K562 (cell line): ENCODE data around the gene SH3BGRL3. TPM values are rescaled to one million over a fixed set of nuclear protein-coding genes. Genes with fewer than 3 reads are reported as not detected.
A peak's percentile ranks its signal among the peaks of the same experiment; 100 is the strongest.

Experiments
- ERF ChIP-seq: fragments of 450-650 bp; formaldehyde crosslinking; IDR thresholded peaks from 2 replicates; pipeline ENCODE4 v1.4.0; 2020; ENCODE audit warnings: mild to moderate bottlenecking, mixed read lengths
- KAT7 ChIP-seq: sonication (generic); formaldehyde crosslinking; IDR thresholded peaks from 2 replicates; pipeline ENCODE4 v1.8.0; 2022; ENCODE audit warnings: missing genetic modification reagents, mild to moderate bottlenecking, borderline replicate concordance
- MCM2 ChIP-seq: fragments of 450-650 bp; IDR thresholded peaks from 2 replicates; pipeline ENCODE4 v1.6.1; 2017; ENCODE audit warnings: low read depth, mild to moderate bottlenecking
- MEF2D ChIP-seq: conservative IDR thresholded peaks from 2 replicates; pipeline ENCODE4 v1.6.1; 2016; ENCODE audit warnings: low read depth, missing genetic modification characterization, missing compliant biosample characterization
- MGA ChIP-seq: fragments of 450-650 bp; IDR thresholded peaks from 2 replicates; pipeline ENCODE4 v1.6.1; 2016; ENCODE audit warnings: mild to moderate bottlenecking, moderate library complexity
- NCOA1 ChIP-seq: fragments of 450-650 bp; IDR thresholded peaks from 2 replicates; pipeline ENCODE4 v1.6.1; 2016; ENCODE audit warnings: low read depth
- SP1 ChIP-seq: sonication (generic); formaldehyde crosslinking; IDR thresholded peaks from 2 replicates; pipeline ENCODE4 v1.8.1; 2022; ENCODE audit warnings: mild to moderate bottlenecking, missing genetic modification reagents
- SP2 ChIP-seq: IDR thresholded peaks from 2 replicates; pipeline ENCODE4 v1.6.1; 2011; ENCODE audit warnings: mild to moderate bottlenecking, low read depth, low read length, moderate library complexity; ENCODE audit not compliant: poor library complexity, severe bottlenecking; ENCODE audit errors: extremely low read depth
- STAT6 ChIP-seq: sonication (generic); formaldehyde crosslinking; IDR thresholded peaks from 2 replicates; pipeline ENCODE4 v1.8.1; 2023; ENCODE audit warnings: mild to moderate bottlenecking, missing genetic modification reagents
- ZBTB26 ChIP-seq: fragments of 450-650 bp; formaldehyde crosslinking; IDR thresholded peaks from 2 replicates; pipeline ENCODE4 v1.4.0; 2022; ENCODE audit warnings: missing genetic modification characterization
- ZNF707 ChIP-seq: fragments of 250-450 bp; sonication (Bioruptor Pico); conservative IDR thresholded peaks from 2 replicates; pipeline ENCODE4 v1.8.0; 2022; ENCODE audit warnings: inconsistent platforms, mild to moderate bottlenecking, moderate library complexity
- polyA plus RNA-seq, 8 experiments: library from polyadenylated mRNA; depleted of rRNA in 4 of 8; stranded (reverse) in 5 of 8; unstranded in 3 of 8; fragments of >200 nt; fragmentation: Nextera tagmentation in 2 of 8; fragmentation: Illumina TruSeq in 1 of 8; extraction: Ambion mirVana in 2 of 8; extraction: Trizol in 1 of 8; gene quantifications; 2 replicates each; pipeline versions ENCODE4 v1.2.1 to v1.2.3, GENCODE V29; 2011 to 2014; ENCODE audit warnings: inconsistent platforms in 1 of 8, missing spikeins in 1 of 8
- total RNA-seq, 7 experiments: library from RNA; depleted of rRNA in 6 of 7; stranded (reverse); fragments of >200 nt in 6 of 7; fragmentation: Illumina TruSeq in 2 of 7; extraction: Trizol in 2 of 7; gene quantifications; 2 replicates each; pipeline versions ENCODE4 v1.2.1 to v1.2.3, GENCODE V29; 2011 to 2021; ENCODE audit warnings: low replicate concordance in 1 of 7

The SH3BGRL3 gene
- total and polyA plus RNA-seq, 9 of the 15 experiments (the other 6 are each of a cell fraction or from before 2014, with no cell fraction given): 30.3 to 140 (median 54.2) TPM

GRCh38 chr1:26233903-26234643 is 45.8 kb upstream of the SH3BGRL3 start, which contains the start of gene CEP85 (continued):
- TF ChIP-seq MCM2: no peak
- TF ChIP-seq ZNF707: 0 out of 2 replicates have a peak, but pooled peaks have one; percentile 41
- peak; percentile 99 for TF ChIP-seq SP1 (CRISPR knock-in tag)
- peak; percentile 92 for TF ChIP-seq STAT6 (CRISPR knock-in tag)
- peak; percentile 82 for TF ChIP-seq SP2
- TF ChIP-seq NCOA1: no peak
- TF ChIP-seq ERF (CRISPR knock-in tag): peak; percentile 89
- TF ChIP-seq MEF2D (tag): no peak
- peak; percentile 73 for TF ChIP-seq MGA
- TF ChIP-seq ZBTB26 (CRISPR knock-in tag): 0 out of 2 replicates have a peak, but pooled peaks have one; percentile 21
- TF ChIP-seq KAT7 (CRISPR knock-in tag): peak; percentile 100; the same call in 1 of the 2 replicates
